ENCODE results near the gene ZZZ3.
"Not testable (repeated sequence)": the region's sequence is repeated elsewhere in the genome, so short reads cannot be mapped to it uniquely, and the experiment has no call there.

The ZZZ3 gene

GRCh38 chr1:77668924-77669449 lies 13.5 kb downstream of the ZZZ3 start:
- no peak for DNase-seq

DNA sequence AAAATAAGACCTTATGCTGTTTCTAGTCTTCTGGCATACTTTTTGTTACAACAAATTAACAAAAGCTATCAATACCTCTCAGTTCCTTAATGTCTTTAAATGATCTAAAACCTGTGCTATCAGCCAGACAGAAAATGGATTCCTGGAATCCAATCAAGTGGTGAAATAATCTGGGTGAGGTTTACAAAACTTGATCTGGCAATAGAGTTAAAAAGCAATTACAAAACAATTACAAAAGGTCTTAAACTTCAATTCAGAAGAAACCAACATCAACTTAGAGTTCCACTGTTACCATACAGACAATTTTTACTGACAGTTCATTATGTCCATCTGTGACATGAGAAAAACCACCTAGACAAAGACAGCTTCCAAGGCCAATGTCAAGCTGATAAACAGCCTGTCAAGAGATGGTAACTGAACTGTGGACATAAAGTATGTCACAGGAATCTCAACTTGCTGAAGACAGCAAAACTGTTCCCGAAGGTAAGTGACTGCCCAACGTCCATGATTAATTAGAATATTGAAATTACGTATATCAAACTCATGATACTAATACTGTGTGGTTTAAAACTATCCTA lies 17.4 kb downstream of the ZZZ3 start:
- DNase-seq, result no peak

- no peak for DNase-seq
Measured at GRCh38 chr1:77661696-77662095, 20.8 kb downstream of the ZZZ3 start.

GRCh38 chr1:77659879-77660593 lies 22.4 kb downstream of the ZZZ3 start:
- no peak for DNase-seq

- no peak for DNase-seq
Measured at GRCh38 chr1:77658271-77658670, 24.2 kb downstream of the ZZZ3 start.

GRCh38 chr1:77655431-77655974 lies 27.0 kb downstream of the ZZZ3 start:
- DNase-seq, result no peak

- no peak for DNase-seq
Measured at GRCh38 chr1:77652970-77653516, 29.4 kb downstream of the ZZZ3 start.

DNA sequence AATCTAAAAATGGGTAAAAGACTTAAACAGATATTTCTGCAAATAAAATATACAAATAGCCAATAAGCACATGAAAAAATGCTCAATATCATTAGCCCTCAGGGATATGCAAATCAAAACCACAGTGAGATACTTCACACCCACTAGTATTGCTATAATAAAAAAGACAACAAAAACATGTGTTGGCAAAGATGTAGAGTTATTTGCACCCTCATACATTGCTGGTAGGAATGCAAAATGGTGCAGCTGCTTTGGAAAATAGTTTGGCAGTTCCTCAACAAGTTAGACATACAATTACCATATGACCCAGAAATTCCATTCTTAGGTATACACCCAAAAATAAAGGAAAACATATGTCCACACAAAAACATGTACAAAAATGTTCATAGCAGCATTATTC lies 30.2 kb downstream of the ZZZ3 start:
- DNase-seq, result peak; percentile 82

DNA sequence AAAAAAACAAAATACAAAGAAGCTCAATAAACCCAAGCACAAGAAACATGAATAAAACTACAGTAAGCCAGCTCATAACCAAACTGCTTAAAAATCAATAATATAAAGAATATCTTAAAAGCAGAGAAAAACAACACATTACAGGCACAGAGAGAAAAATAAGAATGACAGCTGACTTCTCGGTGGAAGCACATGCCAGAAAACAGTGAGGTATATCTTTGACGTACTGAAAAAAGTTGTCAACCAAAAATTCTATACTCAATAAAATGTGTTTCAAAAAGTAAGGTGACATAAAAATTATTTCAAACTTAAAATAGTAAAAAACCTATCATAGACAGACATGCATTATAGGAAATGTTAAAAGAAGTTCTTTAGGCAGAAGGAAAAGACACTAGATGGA lies 33.3 kb downstream of the ZZZ3 start:
- no peak for DNase-seq

DNA sequence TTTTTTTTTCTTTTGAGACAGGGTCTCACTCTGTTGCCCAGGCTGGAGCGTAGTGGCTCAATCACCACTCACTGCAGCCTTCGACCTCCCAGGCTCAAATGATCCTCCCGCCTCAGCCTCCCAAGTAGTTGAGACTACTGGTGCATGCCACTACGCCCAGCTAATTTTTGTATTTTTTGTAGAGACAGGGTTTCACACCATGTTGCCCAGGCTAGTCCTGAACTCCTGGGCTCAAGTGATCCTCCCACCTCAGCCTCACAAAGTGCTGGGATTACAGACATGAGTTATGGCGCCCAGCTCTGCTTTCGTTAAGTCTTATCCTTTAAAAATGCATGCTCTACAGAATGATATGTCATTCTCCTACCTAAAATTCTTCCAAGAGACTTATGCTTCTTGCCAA lies 36.2 kb downstream of the ZZZ3 start:
- DNase-seq, result not testable (repeated sequence)

DNA sequence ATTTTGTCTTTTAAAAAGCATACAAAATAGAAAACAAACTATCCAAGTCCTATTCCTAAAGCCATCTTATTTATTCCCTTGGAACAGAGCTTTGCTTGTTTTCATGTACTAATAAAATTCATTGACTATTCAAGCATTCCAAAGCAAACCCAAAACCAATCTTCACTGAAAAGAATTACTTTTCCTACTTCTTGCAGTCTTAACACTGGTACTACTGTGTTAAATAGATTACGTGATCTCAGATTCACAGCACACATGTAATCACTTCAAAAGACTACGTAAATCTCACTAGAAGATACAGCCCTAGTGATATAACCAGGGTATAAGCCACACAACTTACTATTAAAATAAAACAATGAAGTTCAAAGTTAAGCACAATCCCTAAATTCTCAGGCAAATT lies 39.0 kb downstream of the ZZZ3 start:
- DNase-seq, result no peak

GRCh38 chr1:77642941-77643340 lies 39.5 kb downstream of the ZZZ3 start:
- no peak for DNase-seq

DNA sequence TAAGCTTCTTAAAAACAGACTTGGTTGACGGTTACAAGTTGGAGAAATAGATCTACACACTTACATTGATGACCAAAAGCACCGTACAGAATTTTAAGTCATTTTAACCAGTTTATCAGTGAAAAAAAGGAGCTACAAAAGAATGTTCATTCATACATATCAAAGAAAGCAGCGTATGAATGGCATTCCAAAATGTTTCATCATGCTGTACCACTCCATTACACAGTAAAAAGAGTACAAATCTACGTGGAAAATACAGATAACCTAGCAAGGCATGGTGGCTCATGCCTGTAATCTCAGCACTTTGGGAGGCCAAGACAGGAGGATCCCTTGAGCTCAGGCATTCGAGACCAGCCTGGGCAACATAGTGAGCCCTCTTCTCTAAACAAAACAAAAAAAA lies 40.3 kb downstream of the ZZZ3 start:
- peak; percentile 39 for DNase-seq

- no peak for DNase-seq
Measured at GRCh38 chr1:77639557-77640069, 42.8 kb downstream of the ZZZ3 start.

DNA sequence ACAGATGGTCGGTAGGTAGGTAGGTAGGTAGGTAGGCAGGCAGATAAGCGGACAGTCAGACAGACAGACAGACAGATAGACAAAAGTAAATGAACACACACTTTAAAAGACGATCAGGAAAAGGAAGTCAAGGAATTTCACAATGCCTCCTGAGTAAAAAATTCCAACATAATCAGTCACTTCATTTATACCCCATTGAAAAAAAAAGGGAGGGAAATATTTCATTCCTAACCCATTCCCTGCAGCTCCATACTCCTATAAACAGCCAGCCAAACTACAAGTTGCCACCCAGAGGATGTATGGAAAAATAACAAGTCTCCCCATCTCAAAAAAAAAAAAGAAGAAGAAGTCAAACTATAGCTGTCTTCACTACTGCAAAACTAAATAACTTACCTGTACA lies 43.4 kb downstream of the ZZZ3 start:
- DNase-seq, result peak; percentile 81

DNA sequence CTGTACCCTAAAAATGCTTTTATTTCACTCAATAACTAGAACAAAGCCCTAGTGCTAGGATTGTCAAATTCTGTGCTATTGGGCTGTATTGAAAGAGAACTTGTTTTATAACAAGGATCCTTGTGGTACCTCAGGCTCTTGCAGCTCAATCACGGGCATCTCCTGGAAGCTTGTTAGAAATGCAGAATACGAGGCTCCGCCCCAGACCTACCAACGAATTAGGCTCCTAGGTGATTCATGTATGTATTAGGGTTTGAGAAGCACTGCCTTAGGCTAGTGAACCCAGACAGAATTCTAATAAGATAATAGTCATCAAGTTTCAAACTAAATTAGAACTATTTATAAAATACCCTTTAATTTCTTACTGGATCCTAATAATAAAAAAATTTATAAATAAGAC lies 45.6 kb downstream of the ZZZ3 start:
- no peak for DNase-seq
